HG03095 (cell line): Measurements from ENCODE around the gene CD4.
A peak's percentile ranks its signal among the peaks of the same experiment; 100 is the strongest.
"Not testable (repeated sequence)": the region's sequence is repeated elsewhere in the genome, so short reads cannot be mapped to it uniquely, and the experiment has no call there.

ENCODE experiments used
- ATAC-seq: cut with Tn5 transposase; IDR thresholded peaks from one replicate; pipeline ENCODE4 v1.9.1; 2021; ENCODE audit warnings: moderate library complexity; ENCODE audit not compliant: unreplicated experiment

The CD4 gene

GRCh38 chr12:6843118-6843902, 54.0 kb downstream of the CD4 start:
- no peak for ATAC-seq

GRCh38 chr12:6845395-6845794, 56.1 kb downstream of the CD4 start:
- ATAC-seq = no peak

- ATAC-seq = no peak
These were observed 57.1 kb downstream of the CD4 start for GRCh38 chr12:6846316-6846869.

DNA sequence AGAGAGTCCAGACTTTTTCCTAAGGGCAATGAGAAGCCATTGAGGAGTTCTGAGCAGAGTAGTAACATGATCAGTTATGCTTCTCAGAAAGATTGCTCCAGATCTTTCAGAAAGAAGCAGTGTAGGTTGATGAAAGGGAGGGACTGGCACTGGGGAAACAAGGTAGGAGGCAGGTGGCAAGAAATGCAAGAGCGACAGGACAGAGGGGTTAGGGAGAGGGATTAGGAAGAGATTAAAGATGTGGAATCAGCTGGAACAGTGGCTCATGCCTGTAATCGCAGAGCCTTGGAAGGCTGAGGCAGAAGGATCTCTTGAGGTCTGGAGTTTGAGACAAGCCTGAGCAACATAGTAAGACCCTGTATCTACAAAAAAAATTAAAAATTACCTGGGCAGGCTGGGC, 58.3 kb downstream of the CD4 start:
- no peak for ATAC-seq

GRCh38 chr12:6849427-6849826, 60.1 kb downstream of the CD4 start:
- no peak for ATAC-seq

DNA sequence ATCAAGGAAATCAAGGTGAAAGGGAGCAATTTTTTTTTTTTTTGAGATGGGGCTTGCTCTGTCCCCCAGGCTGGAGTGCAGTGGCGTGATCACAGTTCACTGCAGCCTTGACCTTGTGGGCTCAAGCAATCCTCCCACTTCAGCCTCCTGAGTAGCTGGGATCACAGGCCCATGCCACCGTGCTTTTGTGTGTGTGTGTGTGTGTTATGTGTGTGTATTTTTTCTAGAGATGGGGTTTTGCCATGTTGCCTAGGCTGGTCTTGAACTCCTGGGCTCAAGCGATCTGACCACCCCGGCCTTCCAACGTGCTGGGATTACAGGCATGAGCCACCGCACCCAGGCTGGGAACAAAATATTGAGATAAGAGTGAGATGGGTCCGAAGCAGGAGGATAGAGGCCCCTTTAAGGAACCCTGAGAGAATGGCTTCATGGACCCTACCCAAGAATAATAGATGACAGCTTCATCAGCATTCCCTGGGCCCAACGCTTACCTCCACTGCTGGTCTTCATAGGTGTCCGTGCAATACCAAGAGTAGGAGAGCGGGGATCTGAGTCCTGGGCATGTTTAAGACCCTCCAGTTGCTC, 60.7 kb downstream of the CD4 start:
- ATAC-seq = no peak

DNA sequence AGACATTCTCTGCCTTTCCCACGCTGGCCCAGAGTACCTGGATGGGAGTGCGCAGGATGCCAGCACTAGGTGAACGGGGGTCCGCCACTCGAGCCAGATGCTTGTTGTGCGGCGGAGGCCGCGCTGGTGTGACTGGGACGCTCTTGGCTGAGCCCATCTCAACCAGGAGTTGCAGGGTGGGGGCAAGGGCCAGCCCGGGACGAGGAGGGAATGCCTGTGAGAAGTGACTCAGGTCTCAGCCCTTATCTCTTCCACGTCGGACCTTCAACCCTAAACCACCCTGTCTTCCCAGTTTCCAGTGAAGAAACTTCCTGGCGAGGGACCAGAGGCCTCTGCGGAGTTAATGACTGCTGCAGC, 61.4 kb downstream of the CD4 start:
- ATAC-seq = no peak

- ATAC-seq = peak; percentile 53
These were observed 62.0 kb downstream of the CD4 start, which contains the start of gene CDCA3 for GRCh38 chr12:6851153-6851920. Gene CDCA3, minus strand, starts transcription at chr12:6851286. Its CDS starts 334 bp downstream, at chr12:6850952.

GRCh38 chr12:6851921-6852650, 62.8 kb downstream of the CD4 start, which contains the start of gene USP5:
Gene USP5, plus strand, starts transcription at chr12:6852150. Its CDS starts 30 bp downstream, at chr12:6852180.
- peak; percentile 68 for ATAC-seq

GRCh38 chr12:6852651-6853354, 63.5 kb downstream of the CD4 start:
- ATAC-seq = no peak

DNA sequence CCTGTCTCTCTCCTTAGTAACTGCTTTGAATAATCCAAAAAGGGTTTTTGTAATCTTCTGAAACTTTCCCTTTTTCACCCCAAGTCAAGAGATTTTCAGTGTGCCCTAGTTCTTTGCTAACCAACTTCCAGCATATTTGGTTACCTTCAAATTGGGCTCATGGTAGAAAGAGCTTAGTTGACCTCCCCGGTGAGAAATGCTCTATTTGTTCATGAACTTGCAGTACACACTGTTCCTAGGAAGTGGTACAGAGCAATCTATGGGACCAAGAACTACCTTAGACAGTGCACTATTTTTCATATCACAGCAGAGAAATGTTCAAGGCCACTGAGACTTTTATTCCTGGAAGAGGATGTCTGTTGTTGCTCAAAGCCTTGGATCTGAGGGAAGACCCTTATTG, 64.3 kb downstream of the CD4 start:
- ATAC-seq = no peak

GRCh38 chr12:6854036-6854435, 64.7 kb downstream of the CD4 start:
- no peak for ATAC-seq

DNA sequence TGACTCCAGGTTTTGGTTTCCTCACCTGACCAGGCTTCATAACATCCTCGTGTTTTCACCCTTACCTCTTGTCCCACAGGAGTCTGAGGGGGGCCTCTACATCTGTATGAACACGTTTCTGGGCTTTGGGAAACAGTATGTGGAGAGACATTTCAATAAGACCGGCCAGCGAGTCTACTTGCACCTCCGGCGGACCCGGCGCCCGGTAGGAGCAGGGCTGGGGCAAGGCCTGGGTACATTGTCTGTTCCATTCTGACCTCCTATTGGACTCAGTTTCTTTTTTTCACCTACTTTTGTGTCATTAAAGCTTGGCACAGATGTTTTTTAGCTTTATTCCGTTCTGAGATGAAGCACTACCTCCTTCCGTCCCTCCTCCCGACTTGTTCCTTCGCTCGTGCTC, 66.0 kb downstream of the CD4 start:
- no peak for ATAC-seq

DNA sequence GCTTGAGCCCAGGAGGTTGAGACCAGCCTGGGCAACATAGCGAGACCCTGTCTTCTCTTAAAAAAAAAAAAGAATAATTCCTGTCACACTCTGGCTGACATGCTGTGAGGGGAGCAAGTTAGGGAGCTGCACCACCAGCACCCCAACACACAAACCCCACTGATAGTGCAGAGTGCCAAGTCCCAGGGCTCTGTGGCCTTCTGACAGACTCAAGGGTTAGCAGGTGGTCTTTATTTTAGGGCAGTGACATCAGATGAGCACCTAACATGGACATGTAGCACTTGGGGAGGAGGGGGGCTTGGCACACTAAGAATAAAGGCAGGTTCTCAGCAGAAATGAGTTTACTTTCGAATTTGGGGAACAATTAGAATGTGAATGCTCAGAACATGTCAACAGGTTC, 69.5 kb downstream of the CD4 start:
- no peak for ATAC-seq

DNA sequence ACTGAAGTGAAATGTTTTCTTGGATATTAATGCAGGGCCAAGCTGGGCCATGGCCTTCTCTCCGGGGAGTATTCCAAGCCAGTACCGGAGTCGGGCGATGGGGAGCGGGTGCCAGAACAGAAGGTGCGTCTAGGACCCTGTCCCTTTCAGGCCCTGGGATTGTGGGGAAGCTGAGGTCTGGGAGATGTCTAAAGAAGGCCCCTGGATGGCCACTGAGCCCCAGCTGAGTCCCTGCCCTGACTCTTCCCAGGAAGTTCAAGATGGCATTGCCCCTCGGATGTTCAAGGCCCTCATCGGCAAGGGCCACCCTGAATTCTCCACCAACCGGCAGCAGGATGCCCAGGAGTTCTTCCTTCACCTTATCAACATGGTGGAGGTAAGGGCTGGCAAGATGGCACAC, 70.8 kb downstream of the CD4 start:
- ATAC-seq = no peak

DNA sequence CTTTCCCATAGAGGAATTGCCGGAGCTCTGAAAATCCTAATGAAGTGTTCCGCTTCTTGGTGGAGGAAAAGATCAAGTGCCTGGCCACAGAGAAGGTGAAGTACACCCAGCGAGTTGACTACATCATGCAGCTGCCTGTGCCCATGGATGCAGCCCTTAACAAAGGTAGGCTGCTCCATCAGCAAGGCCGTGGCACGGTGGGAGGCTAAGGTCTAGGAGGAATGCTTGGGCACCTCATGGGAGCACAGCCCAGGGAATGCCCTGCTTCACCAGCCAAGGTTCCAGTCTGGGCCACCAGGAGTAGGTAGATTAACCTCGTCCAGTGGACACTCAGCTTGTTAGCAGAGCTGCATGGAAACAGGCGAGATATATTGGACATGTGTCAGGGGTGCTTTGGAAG, 71.6 kb downstream of the CD4 start:
- no peak for ATAC-seq

DNA sequence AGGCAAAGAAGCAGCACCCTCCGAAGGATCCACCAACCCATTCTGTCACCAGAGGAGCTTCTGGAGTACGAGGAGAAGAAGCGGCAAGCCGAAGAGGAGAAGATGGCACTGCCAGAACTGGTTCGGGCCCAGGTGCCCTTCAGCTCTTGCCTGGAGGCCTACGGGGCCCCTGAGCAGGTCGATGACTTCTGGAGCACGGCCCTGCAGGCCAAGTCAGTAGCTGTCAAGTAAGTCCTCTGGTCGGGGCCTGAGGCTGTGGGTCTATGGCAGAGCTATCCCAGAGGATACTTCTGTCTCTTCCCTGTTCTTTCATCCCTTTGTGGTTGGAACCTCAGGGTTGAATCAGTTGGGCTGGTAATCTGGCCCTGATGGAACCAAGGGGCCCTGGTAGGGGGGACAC, 72.1 kb downstream of the CD4 start:
- no peak for ATAC-seq

- no peak for ATAC-seq
These were observed 73.7 kb downstream of the CD4 start for GRCh38 chr12:6863033-6863432.

DNA sequence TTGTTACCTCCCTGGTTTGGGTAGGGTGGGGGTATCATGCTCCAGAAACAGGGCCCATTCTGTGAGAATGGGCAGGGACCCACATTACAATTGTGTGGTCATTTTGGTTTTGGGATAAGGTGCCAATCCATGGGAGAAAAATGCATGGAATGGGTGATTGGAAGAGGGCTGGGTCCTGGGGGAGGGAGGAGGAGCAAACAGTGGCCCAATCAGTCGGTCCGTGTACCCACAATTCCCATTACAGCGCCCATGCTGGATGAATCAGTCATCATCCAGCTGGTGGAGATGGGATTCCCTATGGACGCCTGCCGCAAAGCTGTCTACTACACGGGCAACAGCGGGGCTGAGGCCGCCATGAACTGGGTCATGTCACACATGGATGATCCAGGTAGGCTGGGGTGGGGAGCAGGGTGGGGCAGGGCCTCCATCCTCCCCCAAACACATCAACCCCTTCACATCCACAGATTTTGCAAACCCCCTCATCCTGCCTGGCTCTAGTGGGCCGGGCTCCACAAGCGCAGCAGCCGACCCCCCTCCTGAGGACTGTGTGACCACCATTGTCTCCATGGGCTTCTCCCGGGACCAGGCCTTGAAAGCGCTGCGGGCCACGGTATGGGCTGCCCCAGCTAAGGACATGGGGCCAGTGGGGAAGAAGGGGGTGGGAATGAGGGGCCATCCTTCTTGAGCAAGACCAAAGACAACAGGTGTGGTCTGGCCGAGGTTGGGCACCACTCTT, 74.4 kb downstream of the CD4 start:
- no peak for ATAC-seq

GRCh38 chr12:6865307-6865706, 76.0 kb downstream of the CD4 start:
- not testable (repeated sequence) for ATAC-seq
